Dermis lymphatic vessel endothelial cell (primary cell): ENCODE results near the gene NLRP1. TPM values are rescaled to one million over a fixed set of nuclear protein-coding genes. Genes with fewer than 3 reads are reported as not detected.

ENCODE experiments used
- total RNA-seq: library from RNA; depleted of rRNA; stranded (reverse); fragments of >200 nt; gene quantifications from 2 replicates; pipeline ENCODE4 v1.2.1, GENCODE V29; 2014

NLRP1 gene
- 4.8 and 7.0 TPM in 2 replicates for total RNA-seq

DNA sequence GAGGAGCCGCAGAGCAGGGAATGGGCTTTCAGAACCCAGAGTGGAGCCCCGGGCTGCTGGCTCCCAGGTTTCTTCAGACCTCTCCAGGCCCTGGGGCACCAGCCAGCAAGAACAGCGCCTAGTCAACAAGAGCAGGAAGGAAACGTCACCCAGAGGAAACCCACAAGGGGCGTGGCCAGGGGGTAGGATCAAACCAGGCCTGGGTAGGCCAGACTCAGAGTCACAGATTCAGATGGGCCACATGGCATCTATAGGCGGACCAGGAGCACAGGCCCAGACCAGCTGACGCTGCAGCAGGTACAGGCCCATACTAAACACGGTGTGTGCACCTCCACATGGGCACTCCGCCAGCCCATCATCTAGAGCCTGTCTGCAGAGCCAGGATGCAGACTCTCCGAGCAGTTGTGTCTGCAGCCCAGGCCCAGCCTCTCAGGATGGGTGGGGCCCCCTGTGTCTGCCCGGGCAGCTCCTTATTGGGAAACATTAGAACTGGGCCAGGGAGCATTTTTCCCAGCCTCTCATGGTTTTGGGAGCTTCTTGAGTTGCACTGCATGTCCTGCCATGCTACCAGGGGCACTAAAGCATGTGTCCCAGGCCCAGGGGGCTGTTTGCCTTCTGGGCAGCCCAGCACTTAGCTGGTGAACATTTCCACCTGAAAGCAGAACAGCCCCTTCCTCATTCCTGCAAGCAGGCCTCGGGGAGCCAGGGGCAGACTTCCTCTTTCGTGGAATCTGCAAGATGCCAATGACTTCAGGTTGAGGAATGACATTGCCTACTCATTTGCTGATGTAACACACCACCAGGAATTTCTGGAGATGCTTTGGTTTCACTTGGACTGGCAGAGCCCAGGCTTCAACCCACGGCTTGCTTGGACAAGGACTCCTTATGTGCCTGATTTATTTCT lies at the start of gene NLRP1:
Gene NLRP1, minus strand, starts transcription at position 127 of the 904 bp plus-strand sequence. CDS start 552 bp downstream, outside the sequence.

DNA sequence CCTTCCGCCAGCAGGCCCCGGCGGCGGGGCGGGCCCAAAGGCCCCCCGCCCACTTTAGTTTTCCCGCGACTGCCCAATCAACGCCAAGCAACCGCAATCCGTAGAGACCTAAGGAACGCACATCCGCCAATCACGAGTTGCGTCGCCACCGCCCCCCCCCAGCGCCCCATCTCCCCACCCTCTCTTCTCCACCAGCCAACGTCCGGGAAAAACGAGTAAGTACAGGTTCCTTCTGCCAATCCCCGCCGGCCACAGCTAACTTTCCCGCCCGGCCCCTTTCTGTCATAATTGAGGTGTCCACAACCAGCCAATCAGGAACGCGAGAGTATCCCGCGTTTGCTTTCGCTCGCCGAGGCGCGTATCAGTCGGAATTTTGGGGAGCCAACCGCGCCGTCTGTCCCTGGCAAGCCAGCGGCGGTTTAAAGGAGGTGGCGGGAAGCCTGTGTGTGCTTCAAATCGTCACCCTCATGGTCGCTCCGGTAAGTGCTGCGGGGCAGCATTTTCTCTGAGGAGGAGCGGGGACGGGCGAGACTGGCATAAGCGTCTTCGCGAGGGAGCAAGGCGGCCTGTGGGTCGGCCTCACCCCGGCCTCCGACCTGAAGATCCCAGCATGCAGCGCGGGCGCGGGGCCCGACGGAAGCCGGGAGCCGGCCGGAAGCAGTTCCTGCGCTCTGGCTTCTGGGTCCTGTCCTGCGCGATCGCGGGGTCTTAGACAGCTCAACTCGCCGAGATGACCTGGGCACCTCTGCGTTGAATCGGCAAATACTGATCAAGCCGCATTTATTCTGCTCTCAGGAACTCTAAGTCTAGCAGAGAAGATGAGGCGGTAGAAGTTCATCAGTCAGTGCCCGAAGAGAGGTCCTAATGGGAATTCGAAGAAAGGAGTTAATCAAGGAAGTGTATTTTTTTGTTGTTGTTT lies 97.8 kb downstream of the NLRP1 start, which contains the start of gene MIS12:
Gene MIS12, plus strand, starts transcription at position 361 of the 919 bp plus-strand sequence. CDS start 2,297 bp downstream, outside the sequence.

DNA sequence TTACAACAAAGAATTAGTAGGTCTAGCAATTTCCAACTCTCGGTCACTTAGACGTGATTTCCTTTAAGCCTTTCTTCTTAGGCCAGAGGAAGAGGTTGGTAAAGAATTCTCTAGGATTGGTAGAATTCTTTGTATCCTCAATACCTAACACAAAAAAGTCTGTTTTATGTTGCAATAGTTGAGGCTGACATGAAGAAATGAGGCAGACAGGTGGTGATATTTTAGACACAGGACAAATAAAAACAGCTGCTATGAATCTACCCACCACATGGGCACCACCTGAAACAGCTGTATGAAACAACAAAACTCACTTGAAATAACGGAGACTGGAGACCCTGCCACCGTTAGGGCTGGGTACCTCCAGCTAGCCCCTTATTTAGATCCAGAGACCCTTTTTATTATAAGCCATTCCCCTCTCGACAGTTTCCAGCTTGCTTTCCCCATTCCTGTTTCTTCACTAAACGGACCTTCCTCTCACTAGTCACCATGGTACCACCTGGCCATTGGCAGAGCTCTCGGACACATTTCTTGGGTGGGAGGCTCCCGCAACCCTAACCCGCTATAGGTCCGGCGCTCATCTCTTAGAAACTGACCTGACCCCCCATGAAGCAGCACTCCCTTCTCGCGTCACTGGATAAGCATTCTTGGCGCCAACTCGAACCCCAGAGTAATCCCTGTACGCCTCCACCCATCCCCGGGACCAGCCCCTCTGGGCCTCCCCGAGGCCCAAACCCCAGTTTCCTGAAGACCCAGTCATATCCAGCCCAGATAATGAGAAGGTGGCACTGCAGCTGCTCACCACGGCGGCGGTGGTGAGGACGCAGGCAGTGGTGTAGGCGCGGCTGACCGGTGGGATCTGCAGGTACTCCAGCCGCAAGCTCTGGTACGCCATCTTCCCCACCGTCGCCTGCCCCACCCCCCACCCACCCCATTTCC lies 98.8 kb downstream of the NLRP1 start, which contains the start of gene DERL2:
Gene DERL2, minus strand, starts transcription at position 909 of the 936 bp plus-strand sequence. Its CDS starts 17 bp downstream, at position 892.

Other genes starting within 250 kb of the NLRP1 start
- gene NUP88, start 164.8 kb downstream of the NLRP1 start, total RNA-seq, result 72.6 and 78.9 TPM in 2 replicates
- 43.2 and 47.0 TPM in 2 replicates for gene RPAIN, start 164.3 kb downstream of the NLRP1 start, total RNA-seq
- 181 and 261 TPM in 2 replicates for gene C1QBP, start 145.4 kb downstream of the NLRP1 start, total RNA-seq
- 7.9 and 12.3 TPM in 2 replicates for gene DHX33, start 115.5 kb downstream of the NLRP1 start, total RNA-seq
- 21.3 and 32.7 TPM in 2 replicates for gene DERL2, start 98.3 kb downstream of the NLRP1 start, total RNA-seq
- gene MIS12, start 97.9 kb downstream of the NLRP1 start, total RNA-seq, result 15.7 and 19.2 TPM in 2 replicates